ENCODE measurements around the gene RASGRF2. TPM values are rescaled to one million over a fixed set of nuclear protein-coding genes. Genes with fewer than 3 reads are reported as not detected.
"Not testable (repeated sequence)": the region's sequence is repeated elsewhere in the genome, so short reads cannot be mapped to it uniquely, and the experiment has no call there.

RASGRF2 gene
- polyA plus RNA-seq, 4 donors = 0.54 to 3.0 (median 1.5) TPM

DNA sequence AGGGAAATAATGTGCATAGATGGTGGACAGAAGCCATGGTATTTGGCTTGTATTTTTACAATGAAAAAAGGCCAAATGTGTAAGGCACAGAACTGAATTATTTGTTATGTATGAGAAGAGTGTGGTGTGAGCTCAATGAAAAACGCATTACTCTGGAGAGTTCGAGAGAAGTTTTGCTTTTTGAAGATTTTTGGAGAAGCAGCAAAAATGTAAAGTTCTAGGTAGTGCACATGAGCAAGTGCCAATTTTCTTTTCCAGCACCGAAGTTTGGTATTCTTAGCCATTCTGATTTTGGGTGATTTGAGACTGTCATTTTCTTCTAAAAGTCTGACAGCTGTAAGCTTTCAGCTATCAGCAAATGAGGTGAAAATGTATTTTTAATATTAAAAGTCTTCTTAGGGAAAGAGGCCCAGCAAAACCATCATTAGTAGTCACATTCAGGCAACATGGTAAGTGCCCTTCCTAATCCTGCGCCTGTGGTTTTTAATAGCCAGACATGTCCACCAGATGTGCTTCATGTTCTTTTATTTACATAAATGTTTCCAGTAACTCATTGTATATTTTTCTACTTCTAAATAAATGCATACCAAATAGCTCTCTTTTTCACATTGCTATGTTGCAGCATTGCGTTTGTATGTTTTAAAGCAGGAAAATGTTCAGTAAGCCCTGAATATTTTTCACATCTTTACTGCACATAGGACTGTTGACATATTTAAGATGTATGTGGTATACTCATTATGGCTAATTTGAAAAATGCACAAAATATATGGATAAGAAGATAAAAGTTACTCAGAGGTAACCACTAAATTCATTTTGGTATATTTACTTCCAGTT, 50.4 kb downstream of the RASGRF2 start:
- no peak for DNase-seq
- FAIRE-seq = no peak
- no peaks in the 10 kb centered on the region for H3K4me1 ChIP-seq (ENCODE audit: control insufficient read depth in 3 of 3, insufficient read depth in 2 of 3, low read depth in 1 of 3, low read length in 2 of 3)
- H3K27ac ChIP-seq (ENCODE audit: low read depth in 1 of 3, low read length in 2 of 3) = no peak overlapping the region
- no peaks in the 10 kb centered on the region for H3K36me3 ChIP-seq (ENCODE audit: control insufficient read depth in 3 of 3, insufficient read depth in 2 of 3, low read depth in 1 of 3, low read length in 3 of 3)
- H3K27me3 ChIP-seq (ENCODE audit: control insufficient read depth in 3 of 3, insufficient read depth in 3 of 3, low read length in 3 of 3) = no peaks in the 10 kb centered on the region
- WGBS, 3 donors = 77 to 92% (median 89%) methylated on average over 5 of the region's 5 CpGs
- no peak overlapping the region for H3K4me3 ChIP-seq (ENCODE audit: low read depth in 1 of 3, low read length in 3 of 3)
- H3K9me3 ChIP-seq (ENCODE audit: control insufficient read depth in 2 of 2, insufficient read depth in 1 of 2, low read depth in 1 of 2, low read length in 1 of 2) = peaks cover 0 to 10% of the 10 kb centered on the region in 2 donors

DNA sequence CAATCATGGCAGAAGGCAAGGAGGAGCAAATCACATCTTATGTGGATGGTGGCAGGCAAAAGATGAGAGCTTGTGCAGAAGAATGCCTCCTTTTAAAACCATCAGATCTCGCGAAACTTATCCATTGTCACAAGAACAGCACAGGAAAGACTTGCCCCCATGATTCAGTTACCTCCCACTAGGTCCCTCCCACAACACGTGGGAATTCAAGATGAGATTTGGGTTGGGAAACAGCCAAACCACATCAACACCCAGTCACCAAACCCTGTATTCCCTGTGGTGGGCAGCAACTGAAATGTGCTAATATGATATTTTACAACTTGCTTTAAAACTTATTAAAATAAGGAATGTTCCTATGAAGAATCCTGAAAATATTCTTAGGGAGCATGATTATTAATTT, 54.2 kb downstream of the RASGRF2 start:
- 76 to 81% (median 78%) methylated on average over 3 of the region's 3 CpGs for WGBS, 3 donors
- H3K4me1 ChIP-seq (ENCODE audit: control insufficient read depth in 3 of 3, insufficient read depth in 2 of 3, low read depth in 1 of 3, low read length in 2 of 3) = no peaks in the 10 kb centered on the region
- no peaks in the 10 kb centered on the region for H3K36me3 ChIP-seq (ENCODE audit: control insufficient read depth in 3 of 3, insufficient read depth in 2 of 3, low read depth in 1 of 3, low read length in 3 of 3)
- H3K9me3 ChIP-seq (ENCODE audit: control insufficient read depth in 2 of 2, insufficient read depth in 1 of 2, low read depth in 1 of 2, low read length in 1 of 2) = peaks cover 0 to 10% of the 10 kb centered on the region in 2 donors
- DNase-seq = no peak
- H3K4me3 ChIP-seq (ENCODE audit: low read depth in 1 of 3, low read length in 3 of 3) = no peak overlapping the region
- H3K27ac ChIP-seq (ENCODE audit: low read depth in 1 of 3, low read length in 2 of 3) = no peak overlapping the region
- no peaks in the 10 kb centered on the region for H3K27me3 ChIP-seq (ENCODE audit: control insufficient read depth in 3 of 3, insufficient read depth in 3 of 3, low read length in 3 of 3)
- no peak for FAIRE-seq

DNA sequence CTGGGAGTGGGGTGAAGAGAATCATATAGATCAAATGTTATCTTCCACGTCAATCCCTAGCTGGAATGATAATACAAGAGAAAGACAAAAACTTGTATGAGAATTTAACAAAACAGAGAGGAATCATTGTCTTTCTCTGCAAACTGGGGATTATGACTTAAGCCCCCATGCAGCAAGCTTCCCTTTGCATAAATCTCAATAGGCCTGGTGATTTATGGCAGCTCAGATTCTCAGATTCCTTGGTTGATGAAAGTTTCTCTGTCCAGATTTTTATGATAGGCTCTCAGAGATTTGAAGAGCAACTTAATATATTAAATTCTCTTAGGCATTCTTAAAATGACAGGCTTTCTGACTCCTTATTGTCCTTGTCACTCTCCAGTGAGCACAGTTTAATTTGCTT, 56.0 kb downstream of the RASGRF2 start:
- FAIRE-seq = no peak
- peaks cover 0 to 10% of the 10 kb centered on the region in 2 donors for H3K9me3 ChIP-seq (ENCODE audit: control insufficient read depth in 2 of 2, insufficient read depth in 1 of 2, low read depth in 1 of 2, low read length in 1 of 2)
- 10 to 40% (median 24%) methylated on average over 1 of the region's 1 CpG for WGBS, 3 donors

DNA sequence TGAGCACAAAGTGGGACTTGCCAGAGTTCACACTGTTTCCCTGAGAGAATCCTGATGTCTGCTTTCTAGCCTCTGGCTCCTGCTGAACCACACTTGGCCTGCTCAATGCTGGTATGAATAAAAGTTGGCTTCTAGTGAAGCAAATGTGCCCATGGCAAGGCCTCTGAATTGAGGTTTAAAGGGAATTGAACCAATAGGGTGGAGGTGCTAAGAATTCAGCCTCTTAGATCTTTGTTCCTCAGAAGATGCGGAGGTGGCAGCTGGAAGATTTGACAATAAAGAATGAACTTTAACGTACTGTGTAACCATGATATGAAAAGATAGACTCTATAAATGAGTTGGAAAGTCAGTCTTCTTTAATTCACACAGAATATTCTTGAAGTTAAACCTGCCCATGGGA, 57.2 kb downstream of the RASGRF2 start:
- Histone ChIP-seq H3K9me3 (ENCODE audit: control insufficient read depth in 2 of 2, insufficient read depth in 1 of 2, low read depth in 1 of 2, low read length in 1 of 2) (peaks cover 0 to 9% of the 10 kb centered on the region in 2 donors), H3K4me3 (ENCODE audit: low read depth in 1 of 3, low read length in 3 of 3) (no peak overlapping the region), H3K27ac (ENCODE audit: low read depth in 1 of 3, low read length in 2 of 3) (no peak overlapping the region), H3K4me1 (ENCODE audit: control insufficient read depth in 3 of 3, insufficient read depth in 2 of 3, low read depth in 1 of 3, low read length in 2 of 3) (no peaks in the 10 kb centered on the region), H3K27me3 (ENCODE audit: control insufficient read depth in 3 of 3, insufficient read depth in 3 of 3, low read length in 3 of 3) (no peaks in the 10 kb centered on the region), H3K36me3 (ENCODE audit: control insufficient read depth in 3 of 3, insufficient read depth in 2 of 3, low read depth in 1 of 3, low read length in 3 of 3) (no peaks in the 10 kb centered on the region)
- no peak for FAIRE-seq
- 76 to 82% (median 76%) methylated on average over 2 of the region's 2 CpGs for WGBS, 3 donors
- DNase-seq = no peak

More for the DNA sequence above, 56.0 kb downstream of the RASGRF2 start:
- Histone ChIP-seq H3K4me3 (ENCODE audit: low read depth in 1 of 3, low read length in 3 of 3) (no peak overlapping the region), H3K4me1 (ENCODE audit: control insufficient read depth in 3 of 3, insufficient read depth in 2 of 3, low read depth in 1 of 3, low read length in 2 of 3) (no peaks in the 10 kb centered on the region), H3K36me3 (ENCODE audit: control insufficient read depth in 3 of 3, insufficient read depth in 2 of 3, low read depth in 1 of 3, low read length in 3 of 3) (no peaks in the 10 kb centered on the region), H3K27me3 (ENCODE audit: control insufficient read depth in 3 of 3, insufficient read depth in 3 of 3, low read length in 3 of 3) (no peaks in the 10 kb centered on the region), H3K27ac (ENCODE audit: low read depth in 1 of 3, low read length in 2 of 3) (no peak overlapping the region)
- DNase-seq = no peak

DNA sequence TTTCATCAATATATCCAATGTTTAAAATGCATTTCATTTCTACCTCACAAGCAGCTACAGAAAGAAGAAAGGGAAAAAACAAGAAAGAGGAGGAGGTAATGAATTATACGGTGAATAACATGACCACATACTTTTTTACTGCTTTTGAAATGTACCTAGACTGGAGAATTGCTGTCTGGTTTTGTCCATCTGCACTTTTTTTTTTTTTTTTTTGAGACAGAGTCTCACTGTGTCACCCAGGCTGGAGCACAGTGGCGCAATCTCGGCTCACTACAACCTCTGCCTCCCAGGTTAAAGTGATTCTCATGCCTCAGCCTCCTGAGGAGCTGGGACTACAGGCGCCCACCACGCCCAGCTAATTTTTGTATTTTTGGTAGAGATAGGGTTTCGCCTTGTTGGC, 58.4 kb downstream of the RASGRF2 start:
- not testable (repeated sequence) for H3K27me3 ChIP-seq (ENCODE audit: control insufficient read depth in 3 of 3, insufficient read depth in 3 of 3, low read length in 3 of 3); FAIRE-seq; DNase-seq; H3K4me3 ChIP-seq (ENCODE audit: low read depth in 1 of 3, low read length in 3 of 3); H3K27ac ChIP-seq (ENCODE audit: low read depth in 1 of 3, low read length in 2 of 3); H3K9me3 ChIP-seq (ENCODE audit: control insufficient read depth in 2 of 2, insufficient read depth in 1 of 2, low read depth in 1 of 2, low read length in 1 of 2); H3K4me1 ChIP-seq (ENCODE audit: control insufficient read depth in 3 of 3, insufficient read depth in 2 of 3, low read depth in 1 of 3, low read length in 2 of 3); H3K36me3 ChIP-seq (ENCODE audit: control insufficient read depth in 3 of 3, insufficient read depth in 2 of 3, low read depth in 1 of 3, low read length in 3 of 3)
- WGBS, 3 donors = 83 to 91% (median 88%) methylated on average over 6 of the region's 6 CpGs

DNA sequence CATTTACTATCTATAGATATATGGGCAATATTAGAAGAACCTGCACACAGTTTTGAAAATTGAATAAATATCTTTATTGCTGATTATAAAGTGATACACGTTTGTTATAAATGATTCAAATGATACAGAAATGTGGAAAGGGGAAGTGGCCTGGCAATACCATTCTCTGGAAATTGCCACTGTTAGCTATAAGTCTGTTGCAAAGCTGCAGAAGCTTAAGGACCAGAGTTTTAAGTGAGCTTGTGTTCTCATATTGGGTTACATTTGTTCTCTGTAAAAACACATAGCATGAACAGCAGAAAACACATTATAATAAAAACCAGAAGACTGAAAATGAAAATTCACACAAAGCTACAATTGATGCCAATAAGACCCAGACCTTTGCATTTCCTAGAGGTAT, 59.6 kb downstream of the RASGRF2 start:
- no peak overlapping the region for H3K4me3 ChIP-seq (ENCODE audit: low read depth in 1 of 3, low read length in 3 of 3)
- H3K36me3 ChIP-seq (ENCODE audit: control insufficient read depth in 3 of 3, insufficient read depth in 2 of 3, low read depth in 1 of 3, low read length in 3 of 3) = no peaks in the 10 kb centered on the region
- DNase-seq (no peak), FAIRE-seq (no peak)
- 31 to 45% (median 37%) methylated on average over 1 of the region's 1 CpG for WGBS, 3 donors
- H3K27ac ChIP-seq (ENCODE audit: low read depth in 1 of 3, low read length in 2 of 3) = no peak overlapping the region
- H3K9me3 ChIP-seq (ENCODE audit: control insufficient read depth in 2 of 2, insufficient read depth in 1 of 2, low read depth in 1 of 2, low read length in 1 of 2) = no peaks in the 10 kb centered on the region
- no peaks in the 10 kb centered on the region for H3K4me1 ChIP-seq (ENCODE audit: control insufficient read depth in 3 of 3, insufficient read depth in 2 of 3, low read depth in 1 of 3, low read length in 2 of 3)
- no peaks in the 10 kb centered on the region for H3K27me3 ChIP-seq (ENCODE audit: control insufficient read depth in 3 of 3, insufficient read depth in 3 of 3, low read length in 3 of 3)

DNA sequence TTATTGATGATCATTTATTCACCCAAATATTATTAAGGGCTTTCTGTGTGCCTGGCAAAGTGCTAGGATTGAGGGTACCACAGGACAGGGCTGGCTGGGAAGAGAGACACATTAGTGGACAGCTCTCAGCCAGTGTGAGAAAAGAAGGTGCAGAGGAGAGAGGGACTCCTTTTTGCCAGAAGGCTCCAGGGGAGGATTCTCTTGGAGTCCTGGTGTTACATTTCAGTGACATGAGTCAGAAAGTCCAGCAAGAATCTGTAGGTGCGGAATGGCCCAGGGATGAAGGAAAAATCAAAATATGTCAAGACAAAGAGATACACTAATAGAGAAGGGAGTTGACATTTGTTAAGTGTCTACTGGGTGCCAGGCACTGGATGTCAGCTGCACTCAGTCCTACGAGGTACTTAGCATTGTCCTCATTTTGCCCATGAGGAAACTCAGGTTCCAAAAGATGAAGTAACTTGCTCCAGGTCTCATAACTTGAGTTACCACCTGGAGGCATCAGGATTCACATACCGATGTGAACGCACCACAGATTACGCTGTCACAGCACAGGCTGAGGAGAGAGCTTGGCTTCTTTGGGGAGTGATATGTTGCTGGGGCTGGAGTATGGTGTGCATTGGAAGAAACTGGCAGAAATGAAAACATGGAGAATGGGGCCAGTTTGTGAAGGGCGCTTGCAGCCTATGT, 60.5 kb downstream of the RASGRF2 start:
- H3K27ac ChIP-seq (ENCODE audit: low read depth in 1 of 3, low read length in 2 of 3) = no peak overlapping the region
- 85 to 97% (median 89%) methylated on average over 6 of the region's 6 CpGs for WGBS, 3 donors
- no peaks in the 10 kb centered on the region for H3K27me3 ChIP-seq (ENCODE audit: control insufficient read depth in 3 of 3, insufficient read depth in 3 of 3, low read length in 3 of 3)
- DNase-seq (no peak), FAIRE-seq (no peak)
- H3K4me3 ChIP-seq (ENCODE audit: low read depth in 1 of 3, low read length in 3 of 3) = no peak overlapping the region
- H3K36me3 ChIP-seq (ENCODE audit: control insufficient read depth in 3 of 3, insufficient read depth in 2 of 3, low read depth in 1 of 3, low read length in 3 of 3) = no peaks in the 10 kb centered on the region
- H3K4me1 ChIP-seq (ENCODE audit: control insufficient read depth in 3 of 3, insufficient read depth in 2 of 3, low read depth in 1 of 3, low read length in 2 of 3) = no peaks in the 10 kb centered on the region
- H3K9me3 ChIP-seq (ENCODE audit: control insufficient read depth in 2 of 2, insufficient read depth in 1 of 2, low read depth in 1 of 2, low read length in 1 of 2) = no peaks in the 10 kb centered on the region

DNA sequence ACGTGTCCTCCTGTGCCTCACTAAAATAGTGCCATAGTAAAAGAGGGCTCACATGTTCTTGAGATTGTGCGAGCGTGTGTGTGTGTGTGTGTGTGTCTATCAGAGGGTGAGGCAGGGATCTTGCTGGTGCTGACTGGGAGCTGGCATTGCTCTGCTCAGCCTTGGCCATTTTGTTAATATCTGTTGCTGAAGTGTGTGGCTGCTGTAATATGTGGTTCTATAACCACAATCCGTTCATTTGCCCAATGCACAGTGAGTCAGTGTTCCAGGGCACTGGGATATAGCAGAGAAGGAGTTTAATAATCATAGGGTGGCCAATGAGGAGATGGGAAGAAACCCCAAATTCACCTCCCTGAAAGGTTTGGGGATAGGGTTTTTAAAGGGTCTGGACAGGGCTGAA, 61.3 kb downstream of the RASGRF2 start:
- Histone ChIP-seq H3K27me3 (ENCODE audit: control insufficient read depth in 3 of 3, insufficient read depth in 3 of 3, low read length in 3 of 3) (no peaks in the 10 kb centered on the region), H3K27ac (ENCODE audit: low read depth in 1 of 3, low read length in 2 of 3) (no peak overlapping the region), H3K4me1 (ENCODE audit: control insufficient read depth in 3 of 3, insufficient read depth in 2 of 3, low read depth in 1 of 3, low read length in 2 of 3) (no peaks in the 10 kb centered on the region), H3K36me3 (ENCODE audit: control insufficient read depth in 3 of 3, insufficient read depth in 2 of 3, low read depth in 1 of 3, low read length in 3 of 3) (no peaks in the 10 kb centered on the region), H3K4me3 (ENCODE audit: low read depth in 1 of 3, low read length in 3 of 3) (no peak overlapping the region), H3K9me3 (ENCODE audit: control insufficient read depth in 2 of 2, insufficient read depth in 1 of 2, low read depth in 1 of 2, low read length in 1 of 2) (no peaks in the 10 kb centered on the region)
- no peak for FAIRE-seq
- no peak for DNase-seq
- WGBS, 3 donors = 79 to 86% (median 84%) methylated on average over 4 of the region's 4 CpGs

Data from small intestine (tissue), 7 donors.